GM12801 (cell line): ENCODE data around the gene DNMT3B.

Experiments used
- TF ChIP-seq, protein P1 (sequence below): IDR thresholded peaks from one replicate; pipeline ENCODE4 v1.5.1; 2011; ENCODE audit warnings: control low read depth; ENCODE audit not compliant: insufficient read length; ENCODE audit errors: extremely low read depth

The DNMT3B gene

DNA sequence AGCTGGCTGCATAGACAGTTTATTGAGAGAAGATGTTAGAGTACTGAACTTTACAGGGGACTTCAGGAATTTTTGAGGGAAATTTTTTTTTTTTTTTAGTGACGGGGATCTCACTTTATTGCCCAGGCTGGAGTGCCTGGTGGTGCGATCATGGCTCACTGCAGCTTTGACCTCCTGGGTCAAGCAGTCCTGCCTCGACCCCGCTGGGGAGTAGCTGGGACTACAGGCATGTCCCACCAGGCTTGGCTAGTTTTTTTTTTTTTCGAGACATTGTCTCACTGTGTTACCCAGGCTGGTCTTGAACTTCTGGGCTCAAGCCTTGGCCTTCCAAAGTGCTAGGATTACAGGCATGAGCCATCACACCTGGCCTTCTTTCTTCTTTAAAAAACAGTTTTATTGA is 85.8 kb downstream of the DNMT3B start:
- TF ChIP-seq, protein P1, sequence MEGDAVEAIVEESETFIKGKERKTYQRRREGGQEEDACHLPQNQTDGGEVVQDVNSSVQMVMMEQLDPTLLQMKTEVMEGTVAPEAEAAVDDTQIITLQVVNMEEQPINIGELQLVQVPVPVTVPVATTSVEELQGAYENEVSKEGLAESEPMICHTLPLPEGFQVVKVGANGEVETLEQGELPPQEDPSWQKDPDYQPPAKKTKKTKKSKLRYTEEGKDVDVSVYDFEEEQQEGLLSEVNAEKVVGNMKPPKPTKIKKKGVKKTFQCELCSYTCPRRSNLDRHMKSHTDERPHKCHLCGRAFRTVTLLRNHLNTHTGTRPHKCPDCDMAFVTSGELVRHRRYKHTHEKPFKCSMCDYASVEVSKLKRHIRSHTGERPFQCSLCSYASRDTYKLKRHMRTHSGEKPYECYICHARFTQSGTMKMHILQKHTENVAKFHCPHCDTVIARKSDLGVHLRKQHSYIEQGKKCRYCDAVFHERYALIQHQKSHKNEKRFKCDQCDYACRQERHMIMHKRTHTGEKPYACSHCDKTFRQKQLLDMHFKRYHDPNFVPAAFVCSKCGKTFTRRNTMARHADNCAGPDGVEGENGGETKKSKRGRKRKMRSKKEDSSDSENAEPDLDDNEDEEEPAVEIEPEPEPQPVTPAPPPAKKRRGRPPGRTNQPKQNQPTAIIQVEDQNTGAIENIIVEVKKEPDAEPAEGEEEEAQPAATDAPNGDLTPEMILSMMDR, result no peak

DNA sequence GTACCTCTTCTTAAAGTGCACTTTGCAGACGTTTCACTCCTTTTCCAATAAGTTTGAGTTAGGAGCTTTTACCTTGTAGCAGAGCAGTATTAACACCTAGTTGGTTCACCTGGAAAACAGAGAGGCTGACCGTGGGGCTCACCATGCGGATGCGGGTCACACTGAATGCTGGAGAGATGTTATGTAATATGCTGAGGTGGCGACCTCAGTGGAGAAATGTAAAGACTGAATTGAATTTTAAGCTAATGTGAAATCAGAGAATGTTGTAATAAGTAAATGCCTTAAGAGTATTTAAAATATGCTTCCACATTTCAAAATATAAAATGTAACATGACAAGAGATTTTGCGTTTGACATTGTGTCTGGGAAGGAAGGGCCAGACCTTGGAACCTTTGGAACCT is 86.7 kb downstream of the DNMT3B start:
- TF ChIP-seq, protein P1, result no peak

DNA sequence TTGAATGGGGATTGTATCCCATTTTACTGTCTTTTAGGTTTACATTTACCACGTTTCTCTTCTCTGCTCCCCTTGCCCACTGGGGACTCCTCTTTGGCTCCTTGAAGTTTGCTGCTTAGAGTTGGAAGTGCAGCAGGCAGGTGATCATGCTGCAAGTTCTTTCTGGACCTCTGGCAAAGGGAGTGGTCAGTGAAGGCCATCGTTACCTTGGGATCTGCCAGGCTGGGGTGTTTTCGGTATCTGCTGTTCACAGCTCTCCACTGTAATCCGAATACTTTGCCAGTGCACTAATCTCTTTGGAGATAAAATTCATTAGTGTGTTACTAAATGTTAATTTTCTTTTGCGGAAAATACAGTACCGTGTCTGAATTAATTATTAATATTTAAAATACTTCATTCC is 87.4 kb downstream of the DNMT3B start:
- TF ChIP-seq, protein P1, result no peak

DNA sequence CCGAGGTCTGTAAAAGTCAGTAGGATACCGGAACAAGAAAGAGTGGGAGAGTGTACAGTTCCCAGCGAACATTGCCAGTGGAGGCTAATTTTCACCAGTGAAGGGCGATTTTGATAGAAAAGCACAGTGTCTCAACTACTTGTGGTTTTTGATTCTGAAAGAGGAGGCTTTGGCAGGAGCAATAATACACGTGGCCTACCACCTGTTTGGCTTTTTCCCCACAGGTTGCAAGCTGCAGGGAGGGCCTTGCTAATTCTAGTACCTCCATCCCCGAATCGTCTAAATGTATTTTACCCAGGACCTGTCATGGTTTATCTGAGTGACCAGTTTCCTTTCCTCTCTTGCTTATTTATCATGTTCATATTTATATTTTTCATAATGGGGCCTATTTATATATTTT is 93.2 kb downstream of the DNMT3B start:
- TF ChIP-seq, protein P1, result no peak

DNA sequence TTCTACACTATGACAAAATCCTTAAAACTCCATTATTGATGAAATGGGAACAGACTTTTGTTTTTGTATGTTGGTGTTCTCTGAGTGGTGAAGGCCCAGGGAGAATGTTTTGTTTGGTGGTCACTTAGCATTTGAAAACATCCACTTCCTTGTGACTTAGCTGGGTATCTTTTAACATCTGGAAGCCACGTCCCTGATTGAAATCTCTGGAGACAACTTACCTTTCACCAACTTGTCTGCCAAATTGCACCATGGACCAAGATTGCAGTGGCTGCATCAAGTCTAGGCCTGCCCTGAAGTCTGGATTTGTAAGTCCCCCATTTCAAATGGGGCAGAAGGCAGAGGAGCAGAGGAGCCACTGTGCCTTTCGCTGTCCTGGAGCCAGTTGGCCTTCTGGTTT is 96.0 kb downstream of the DNMT3B start:
- TF ChIP-seq, protein P1, result no peak
